Stimulated activated CD4-positive, alpha-beta T cell treated with anti-CD3 and anti-CD28 coated beads, TNF-alpha, amount 100 ng/mL, for 4 hours (primary cell): Measurements from ENCODE around the gene SHC2.

Experiments used
- DNase-seq, 3 experiments: peaks; one replicate each; pipeline ENCODE4 v3.0.0-alpha.2; 2020; ENCODE audit warnings: low read depth in 3 of 3

SHC2 gene

GRCh38 chr19:472005-472858 is 11.4 kb upstream of the SHC2 start:
- DNase-seq, result no peak

- no peak for DNase-seq
Measured at GRCh38 chr19:470701-471100, 9.9 kb upstream of the SHC2 start.

GRCh38 chr19:469833-470232 is 9.0 kb upstream of the SHC2 start:
- DNase-seq, result no peak

GRCh38 chr19:468587-469256 is 7.9 kb upstream of the SHC2 start:
- no peak for DNase-seq

GRCh38 chr19:467554-467953 is 6.7 kb upstream of the SHC2 start:
- no peak for DNase-seq

GRCh38 chr19:465056-465816 is 4.4 kb upstream of the SHC2 start:
- DNase-seq, result no peak

GRCh38 chr19:464208-464545 is 3.3 kb upstream of the SHC2 start:
- DNase-seq, result no peak

- no peak for DNase-seq
Measured at GRCh38 chr19:463483-464207, 2.8 kb upstream of the SHC2 start.

GRCh38 chr19:461721-462551 is 1.1 kb upstream of the SHC2 start:
- DNase-seq, result no peak

GRCh38 chr19:459724-460511 is 915 bp downstream of the SHC2 start:
- DNase-seq, result no peak

GRCh38 chr19:458091-459042 is 2.5 kb downstream of the SHC2 start:
- no peak for DNase-seq

- DNase-seq, result no peak
Measured at GRCh38 chr19:457636-458035, 3.2 kb downstream of the SHC2 start.

GRCh38 chr19:456547-457110 is 4.2 kb downstream of the SHC2 start:
- DNase-seq, result no peak

GRCh38 chr19:455851-456546 is 4.8 kb downstream of the SHC2 start:
- no peak for DNase-seq

GRCh38 chr19:455031-455705 is 5.7 kb downstream of the SHC2 start:
- no peak for DNase-seq

- DNase-seq, result no peak
Measured at GRCh38 chr19:453606-454005, 7.2 kb downstream of the SHC2 start.

- no peak for DNase-seq
Measured at GRCh38 chr19:452829-453228, 8.0 kb downstream of the SHC2 start.
